Measurements from ENCODE around the gene IL4R.

Gene IL4R

GRCh38 chr16:27337024-27337423 lies 23.2 kb downstream of the IL4R start:
- WGBS (ENCODE audit: extremely low coverage, insufficient coverage, low lambda C conversion rate): no CpG with 5 or more reads among the region's 6 CpGs
- Histone ChIP-seq H3K4me2 (ENCODE audit: low read length) (no peak overlapping the region), H3K56ac (ENCODE audit: low read length) (no peak overlapping the region), H3K4me3 (ENCODE audit: low read length) (no peak overlapping the region), H3K79me1 (ENCODE audit: low read length) (peaks cover 8% of the 10 kb centered on the region), H2AK5ac (ENCODE audit: low read length) (no peak overlapping the region), H4K5ac (ENCODE audit: low read length) (no peak overlapping the region), H3K79me2 (ENCODE audit: control insufficient read depth, insufficient read depth, low read length) (no peaks in the 10 kb centered on the region), H2BK5ac (ENCODE audit: low read length) (no peak overlapping the region), H3K36me3 (ENCODE audit: control insufficient read depth, insufficient read depth, low read length) (no peaks in the 10 kb centered on the region), H3K27me3 (ENCODE audit: insufficient read depth, low read length, poor library complexity) (no peaks in the 10 kb centered on the region), H3K4me1 (ENCODE audit: control insufficient read depth, low read depth, low read length) (no peaks in the 10 kb centered on the region), H4K8ac (ENCODE audit: low read depth, low read length) (no peak overlapping the region), H3K4ac (ENCODE audit: low read depth, low read length) (no peak overlapping the region), H3K27ac (ENCODE audit: low read depth, low read length) (no peak overlapping the region), H3K9ac (ENCODE audit: low read length) (no peak overlapping the region), H3K23ac (ENCODE audit: low read length) (no peak overlapping the region), H2BK15ac (replicated peaks; ENCODE audit: low read depth) (no peak overlapping the region), H2BK120ac (ENCODE audit: low read depth, low read length) (no peak overlapping the region), H3K18ac (ENCODE audit: low read length) (no peak overlapping the region)
- DNase-seq: no peak

GRCh38 chr16:27339180-27339579 lies 25.4 kb downstream of the IL4R start:
- peaks cover 8% of the 10 kb centered on the region for H3K79me1 ChIP-seq (ENCODE audit: low read length)
- peaks cover 3% of the 10 kb centered on the region for H3K36me3 ChIP-seq (ENCODE audit: control insufficient read depth, insufficient read depth, low read length)
- H3K27ac ChIP-seq (ENCODE audit: low read depth, low read length): no peak overlapping the region
- H3K4me1 ChIP-seq (ENCODE audit: control insufficient read depth, low read depth, low read length): no peaks in the 10 kb centered on the region
- H2BK15ac ChIP-seq (replicated peaks; ENCODE audit: low read depth): no peak overlapping the region
- no peak overlapping the region for H4K8ac ChIP-seq (ENCODE audit: low read depth, low read length)
- H3K23ac ChIP-seq (ENCODE audit: low read length): no peak overlapping the region
- no peak overlapping the region for H3K9ac ChIP-seq (ENCODE audit: low read length)
- no CpG with 5 or more reads among the region's 4 CpGs for WGBS (ENCODE audit: extremely low coverage, insufficient coverage, low lambda C conversion rate)
- H4K5ac ChIP-seq (ENCODE audit: low read length): no peak overlapping the region
- H3K4ac ChIP-seq (ENCODE audit: low read depth, low read length): no peak overlapping the region
- no peak overlapping the region for H3K4me2 ChIP-seq (ENCODE audit: low read length)
- no peak overlapping the region for H3K56ac ChIP-seq (ENCODE audit: low read length)
- no peak overlapping the region for H2BK120ac ChIP-seq (ENCODE audit: low read depth, low read length)
- H2BK5ac ChIP-seq (ENCODE audit: low read length): no peak overlapping the region
- no peak overlapping the region for H2AK5ac ChIP-seq (ENCODE audit: low read length)
- no peak for DNase-seq
- H3K27me3 ChIP-seq (ENCODE audit: insufficient read depth, low read length, poor library complexity): no peaks in the 10 kb centered on the region
- H3K4me3 ChIP-seq (ENCODE audit: low read length): no peak overlapping the region
- H3K79me2 ChIP-seq (ENCODE audit: control insufficient read depth, insufficient read depth, low read length): no peaks in the 10 kb centered on the region
- no peak overlapping the region for H3K18ac ChIP-seq (ENCODE audit: low read length)

GRCh38 chr16:27340654-27341053 lies 26.9 kb downstream of the IL4R start:
- no peak overlapping the region for H3K4ac ChIP-seq (ENCODE audit: low read depth, low read length)
- H3K79me2 ChIP-seq (ENCODE audit: control insufficient read depth, insufficient read depth, low read length): no peaks in the 10 kb centered on the region
- no peak overlapping the region for H3K56ac ChIP-seq (ENCODE audit: low read length)
- no peak overlapping the region for H2AK5ac ChIP-seq (ENCODE audit: low read length)
- H3K4me1 ChIP-seq (ENCODE audit: control insufficient read depth, low read depth, low read length): no peaks in the 10 kb centered on the region
- no peak for DNase-seq
- no peak overlapping the region for H3K18ac ChIP-seq (ENCODE audit: low read length)
- H3K23ac ChIP-seq (ENCODE audit: low read length): no peak overlapping the region
- no peak overlapping the region for H3K4me2 ChIP-seq (ENCODE audit: low read length)
- no peak overlapping the region for H2BK120ac ChIP-seq (ENCODE audit: low read depth, low read length)
- H4K8ac ChIP-seq (ENCODE audit: low read depth, low read length): no peak overlapping the region
- H2BK15ac ChIP-seq (replicated peaks; ENCODE audit: low read depth): no peak overlapping the region
- no peak overlapping the region for H4K5ac ChIP-seq (ENCODE audit: low read length)
- no peak overlapping the region for H2BK5ac ChIP-seq (ENCODE audit: low read length)
- no CpG with 5 or more reads among the region's 6 CpGs for WGBS (ENCODE audit: extremely low coverage, insufficient coverage, low lambda C conversion rate)
- no peak overlapping the region for H3K9ac ChIP-seq (ENCODE audit: low read length)
- H3K79me1 ChIP-seq (ENCODE audit: low read length): peaks cover 3% of the 10 kb centered on the region
- no peak overlapping the region for H3K4me3 ChIP-seq (ENCODE audit: low read length)
- H3K27ac ChIP-seq (ENCODE audit: low read depth, low read length): no peak overlapping the region
- H3K27me3 ChIP-seq (ENCODE audit: insufficient read depth, low read length, poor library complexity): no peaks in the 10 kb centered on the region
- H3K36me3 ChIP-seq (ENCODE audit: control insufficient read depth, insufficient read depth, low read length): peaks cover 3% of the 10 kb centered on the region

- Histone ChIP-seq H3K4me2 (ENCODE audit: low read length) (no peak overlapping the region), H3K27me3 (ENCODE audit: insufficient read depth, low read length, poor library complexity) (no peaks in the 10 kb centered on the region), H2AK5ac (ENCODE audit: low read length) (no peak overlapping the region), H3K23ac (ENCODE audit: low read length) (no peak overlapping the region), H3K27ac (ENCODE audit: low read depth, low read length) (no peak overlapping the region), H3K18ac (ENCODE audit: low read length) (no peak overlapping the region), H3K4me1 (ENCODE audit: control insufficient read depth, low read depth, low read length) (no peaks in the 10 kb centered on the region), H3K36me3 (ENCODE audit: control insufficient read depth, insufficient read depth, low read length) (peaks cover 3% of the 10 kb centered on the region), H4K8ac (ENCODE audit: low read depth, low read length) (no peak overlapping the region), H3K79me2 (ENCODE audit: control insufficient read depth, insufficient read depth, low read length) (no peaks in the 10 kb centered on the region), H4K5ac (ENCODE audit: low read length) (no peak overlapping the region), H2BK15ac (replicated peaks; ENCODE audit: low read depth) (no peak overlapping the region), H2BK5ac (ENCODE audit: low read length) (no peak overlapping the region), H3K56ac (ENCODE audit: low read length) (no peak overlapping the region), H3K4ac (ENCODE audit: low read depth, low read length) (no peak overlapping the region), H2BK120ac (ENCODE audit: low read depth, low read length) (no peak overlapping the region), H3K4me3 (ENCODE audit: low read length) (no peak overlapping the region), H3K9ac (ENCODE audit: low read length) (no peak overlapping the region), H3K79me1 (ENCODE audit: low read length) (peaks cover 2% of the 10 kb centered on the region)
- DNase-seq: no peak
- WGBS (ENCODE audit: extremely low coverage, insufficient coverage, low lambda C conversion rate): no CpG with 5 or more reads among the region's 9 CpGs
Measured at GRCh38 chr16:27341549-27341948, 27.8 kb downstream of the IL4R start.

- Histone ChIP-seq H2BK120ac (ENCODE audit: low read depth, low read length) (no peak overlapping the region), H3K18ac (ENCODE audit: low read length) (no peak overlapping the region), H3K27ac (ENCODE audit: low read depth, low read length) (no peak overlapping the region), H2AK5ac (ENCODE audit: low read length) (no peak overlapping the region), H3K4me2 (ENCODE audit: low read length) (no peak overlapping the region), H4K5ac (ENCODE audit: low read length) (no peak overlapping the region), H3K79me1 (ENCODE audit: low read length) (peaks cover 2% of the 10 kb centered on the region), H3K4me1 (ENCODE audit: control insufficient read depth, low read depth, low read length) (no peaks in the 10 kb centered on the region), H3K9ac (ENCODE audit: low read length) (no peak overlapping the region), H2BK15ac (replicated peaks; ENCODE audit: low read depth) (no peak overlapping the region), H3K36me3 (ENCODE audit: control insufficient read depth, insufficient read depth, low read length) (peaks cover 3% of the 10 kb centered on the region), H3K23ac (ENCODE audit: low read length) (no peak overlapping the region), H3K79me2 (ENCODE audit: control insufficient read depth, insufficient read depth, low read length) (no peaks in the 10 kb centered on the region), H3K4me3 (ENCODE audit: low read length) (no peak overlapping the region), H2BK5ac (ENCODE audit: low read length) (no peak overlapping the region), H3K27me3 (ENCODE audit: insufficient read depth, low read length, poor library complexity) (no peaks in the 10 kb centered on the region), H3K56ac (ENCODE audit: low read length) (no peak overlapping the region), H3K4ac (ENCODE audit: low read depth, low read length) (no peak overlapping the region), H4K8ac (ENCODE audit: low read depth, low read length) (no peak overlapping the region)
- no peak for DNase-seq
- WGBS (ENCODE audit: extremely low coverage, insufficient coverage, low lambda C conversion rate): no CpG with 5 or more reads among the region's 11 CpGs
Measured at GRCh38 chr16:27341971-27342370, 28.2 kb downstream of the IL4R start.

GRCh38 chr16:27344721-27345120 lies 30.9 kb downstream of the IL4R start:
- Histone ChIP-seq H3K4me2 (ENCODE audit: low read length) (no peak overlapping the region), H3K9ac (ENCODE audit: low read length) (no peak overlapping the region), H2BK120ac (ENCODE audit: low read depth, low read length) (no peak overlapping the region), H3K36me3 (ENCODE audit: control insufficient read depth, insufficient read depth, low read length) (peaks cover 3% of the 10 kb centered on the region), H3K56ac (ENCODE audit: low read length) (no peak overlapping the region), H3K79me2 (ENCODE audit: control insufficient read depth, insufficient read depth, low read length) (no peaks in the 10 kb centered on the region), H3K27me3 (ENCODE audit: insufficient read depth, low read length, poor library complexity) (no peaks in the 10 kb centered on the region), H4K8ac (ENCODE audit: low read depth, low read length) (no peak overlapping the region), H2AK5ac (ENCODE audit: low read length) (no peak overlapping the region), H3K4me1 (ENCODE audit: control insufficient read depth, low read depth, low read length) (no peaks in the 10 kb centered on the region), H4K5ac (ENCODE audit: low read length) (no peak overlapping the region), H3K27ac (ENCODE audit: low read depth, low read length) (no peak overlapping the region), H3K4ac (ENCODE audit: low read depth, low read length) (no peak overlapping the region), H2BK15ac (replicated peaks; ENCODE audit: low read depth) (no peak overlapping the region), H3K23ac (ENCODE audit: low read length) (no peak overlapping the region), H3K18ac (ENCODE audit: low read length) (no peak overlapping the region), H2BK5ac (ENCODE audit: low read length) (no peak overlapping the region), H3K79me1 (ENCODE audit: low read length) (no peaks in the 10 kb centered on the region), H3K4me3 (ENCODE audit: low read length) (no peak overlapping the region)
- WGBS (ENCODE audit: extremely low coverage, insufficient coverage, low lambda C conversion rate): no CpG with 5 or more reads among the region's 15 CpGs
- no peak for DNase-seq
